Memory B cell (primary cell): ENCODE measurements around the gene C4A.
"Not testable (repeated sequence)": the region's sequence is repeated elsewhere in the genome, so short reads cannot be mapped to it uniquely, and the experiment has no call there.

Experiments
- ATAC-seq: fragments of 150-1000 bp; cut with Tn5 transposase; 2 replicates; pipeline ENCODE4 v1.10.0; 2021; ENCODE audit warnings: low read depth, mild to moderate bottlenecking, moderate library complexity
- DNase-seq, 2 donors: peaks; one replicate each; pipeline ENCODE4 v3.0.0; 2022; ENCODE audit warnings: low spot score in 2 of 2
- H3K27ac Mint-ChIP-seq: one replicate; pipeline ENCODE4 v1.8.0; 2022; ENCODE audit warnings: mild to moderate bottlenecking, moderate library complexity, mixed read lengths
- H3K27me3 Mint-ChIP-seq: one replicate; pipeline ENCODE4 v1.8.0; 2022; ENCODE audit warnings: mixed read lengths
- H3K36me3 Mint-ChIP-seq: one replicate; pipeline ENCODE4 v1.8.0; 2022; ENCODE audit warnings: mild to moderate bottlenecking, mixed read lengths
- H3K4me1 Mint-ChIP-seq: one replicate; pipeline ENCODE4 v1.8.0; 2022; ENCODE audit warnings: mixed read lengths
- H3K4me3 Mint-ChIP-seq: one replicate; pipeline ENCODE4 v1.8.0; 2022; ENCODE audit warnings: mild to moderate bottlenecking, moderate library complexity, mixed read lengths
- H3K9me3 Mint-ChIP-seq: one replicate; pipeline ENCODE4 v1.8.0; 2022; ENCODE audit warnings: mixed read lengths

Gene C4A

GRCh38 chr6:32009537-32009936, 27.7 kb downstream of the C4A start:
- not testable (repeated sequence) for DNase-seq, ATAC-seq, H3K4me3 Mint-ChIP-seq

GRCh38 chr6:32010856-32011530, 29.1 kb downstream of the C4A start:
- not testable (repeated sequence) for ATAC-seq, DNase-seq, H3K36me3 Mint-ChIP-seq, H3K4me1 Mint-ChIP-seq, H3K27ac Mint-ChIP-seq, H3K9me3 Mint-ChIP-seq, H3K4me3 Mint-ChIP-seq, H3K27me3 Mint-ChIP-seq

More at GRCh38 chr6:32009537-32009936, 27.7 kb downstream of the C4A start:
- not testable (repeated sequence) for H3K27me3 Mint-ChIP-seq, H3K4me1 Mint-ChIP-seq, H3K36me3 Mint-ChIP-seq, H3K27ac Mint-ChIP-seq, H3K9me3 Mint-ChIP-seq

- not testable (repeated sequence) for H3K4me3 Mint-ChIP-seq, H3K27ac Mint-ChIP-seq, H3K9me3 Mint-ChIP-seq, H3K4me1 Mint-ChIP-seq, ATAC-seq, H3K36me3 Mint-ChIP-seq, DNase-seq, H3K27me3 Mint-ChIP-seq
These were observed 31.2 kb downstream of the C4A start for GRCh38 chr6:32012941-32013617.

- H3K27ac Mint-ChIP-seq = not testable (repeated sequence)
These were observed 31.9 kb downstream of the C4A start for GRCh38 chr6:32013738-32014137.

GRCh38 chr6:32014547-32014946, 32.7 kb downstream of the C4A start, which contains the start of gene C4B:
Gene C4B, plus strand, starts transcription at chr6:32014795. Its CDS starts 51 bp downstream, at chr6:32014846.
- H3K4me1 Mint-ChIP-seq, H3K27ac Mint-ChIP-seq, H3K4me3 Mint-ChIP-seq, DNase-seq, H3K9me3 Mint-ChIP-seq, ATAC-seq, H3K36me3 Mint-ChIP-seq, H3K27me3 Mint-ChIP-seq: not testable (repeated sequence)

More at GRCh38 chr6:32013738-32014137, 31.9 kb downstream of the C4A start:
- not testable (repeated sequence) for DNase-seq, ATAC-seq, H3K9me3 Mint-ChIP-seq, H3K36me3 Mint-ChIP-seq, H3K27me3 Mint-ChIP-seq, H3K4me1 Mint-ChIP-seq, H3K4me3 Mint-ChIP-seq

GRCh38 chr6:32022100-32022499, 40.2 kb downstream of the C4A start:
- H3K27ac Mint-ChIP-seq, H3K9me3 Mint-ChIP-seq, H3K27me3 Mint-ChIP-seq, H3K4me3 Mint-ChIP-seq, H3K36me3 Mint-ChIP-seq, H3K4me1 Mint-ChIP-seq, ATAC-seq, DNase-seq: not testable (repeated sequence)

- H3K27ac Mint-ChIP-seq, H3K9me3 Mint-ChIP-seq, H3K36me3 Mint-ChIP-seq, H3K4me3 Mint-ChIP-seq, H3K27me3 Mint-ChIP-seq, ATAC-seq, H3K4me1 Mint-ChIP-seq, DNase-seq: not testable (repeated sequence)
These were observed 46.8 kb downstream of the C4A start for GRCh38 chr6:32028631-32029030.

GRCh38 chr6:32029553-32029952, 47.7 kb downstream of the C4A start:
- not testable (repeated sequence) for ATAC-seq, H3K27me3 Mint-ChIP-seq, H3K4me1 Mint-ChIP-seq, H3K27ac Mint-ChIP-seq, DNase-seq, H3K4me3 Mint-ChIP-seq, H3K9me3 Mint-ChIP-seq, H3K36me3 Mint-ChIP-seq

GRCh38 chr6:32035283-32036013, 53.6 kb downstream of the C4A start:
- not testable (repeated sequence) for H3K4me3 Mint-ChIP-seq, H3K27me3 Mint-ChIP-seq

GRCh38 chr6:32037136-32037535, 55.3 kb downstream of the C4A start:
- H3K36me3 Mint-ChIP-seq, DNase-seq, H3K4me1 Mint-ChIP-seq, H3K27ac Mint-ChIP-seq, H3K4me3 Mint-ChIP-seq, ATAC-seq, H3K9me3 Mint-ChIP-seq, H3K27me3 Mint-ChIP-seq: not testable (repeated sequence)

More at GRCh38 chr6:32035283-32036013, 53.6 kb downstream of the C4A start:
- ATAC-seq, H3K4me1 Mint-ChIP-seq, H3K27ac Mint-ChIP-seq, H3K36me3 Mint-ChIP-seq, DNase-seq, H3K9me3 Mint-ChIP-seq: not testable (repeated sequence)

GRCh38 chr6:32037598-32038524, 56.0 kb downstream of the C4A start, which contains the start of gene CYP21A2:
Gene CYP21A2, plus strand, starts transcription at chr6:32038415. Its CDS starts 8 bp downstream, at chr6:32038423.
- not testable (repeated sequence) for H3K9me3 Mint-ChIP-seq, H3K27me3 Mint-ChIP-seq, H3K4me3 Mint-ChIP-seq, H3K27ac Mint-ChIP-seq, H3K36me3 Mint-ChIP-seq, H3K4me1 Mint-ChIP-seq, DNase-seq
- ATAC-seq = peak; percentile 90

- not testable (repeated sequence) for H3K27ac Mint-ChIP-seq, H3K4me1 Mint-ChIP-seq, DNase-seq, H3K27me3 Mint-ChIP-seq, H3K9me3 Mint-ChIP-seq, ATAC-seq, H3K4me3 Mint-ChIP-seq, H3K36me3 Mint-ChIP-seq
These were observed 57.0 kb downstream of the C4A start for GRCh38 chr6:32038878-32039277.
